HepG2 (cell line): ENCODE data around the gene EPHA10. TPM values are rescaled to one million over a fixed set of nuclear protein-coding genes. Genes with fewer than 3 reads are reported as not detected.

ENCODE experiments used
- ARHGAP35 ChIP-seq: sonication (generic); formaldehyde crosslinking; IDR thresholded peaks from 2 replicates; pipeline ENCODE4 v1.9.0; 2022; ENCODE audit warnings: mild to moderate bottlenecking, inconsistent platforms, moderate library complexity, missing genetic modification reagents, borderline replicate concordance
- BRF2 ChIP-seq: sonication (generic); formaldehyde crosslinking; IDR thresholded peaks from 2 replicates; pipeline ENCODE4 v1.8.1; 2022; ENCODE audit warnings: mild to moderate bottlenecking, missing genetic modification reagents
- IKZF1 ChIP-seq: fragments of 450-650 bp; IDR thresholded peaks from 2 replicates; pipeline ENCODE4 v1.7.1; 2016
- KLF12 ChIP-seq: sonication (generic); formaldehyde crosslinking; IDR thresholded peaks from 2 replicates; pipeline ENCODE4 v1.4.0; 2020; ENCODE audit warnings: missing genetic modification reagents, borderline replicate concordance
- MTA3 ChIP-seq: sonication (generic); formaldehyde crosslinking; IDR thresholded peaks from 2 replicates; pipeline ENCODE4 v1.4.0; 2020; ENCODE audit warnings: missing genetic modification reagents
- MTF1 ChIP-seq: sonication (generic); formaldehyde crosslinking; IDR thresholded peaks from 2 replicates; pipeline ENCODE4 v1.5.0; 2020; ENCODE audit warnings: missing genetic modification reagents
- NFE2L1 ChIP-seq: sonication (generic); formaldehyde crosslinking; IDR thresholded peaks from 2 replicates; pipeline ENCODE4 v1.4.0; 2020; ENCODE audit warnings: missing genetic modification reagents, mild to moderate bottlenecking, borderline replicate concordance
- NFYB ChIP-seq: sonication (generic); formaldehyde crosslinking; IDR thresholded peaks from 2 replicates; pipeline ENCODE4 v1.4.0; 2020; ENCODE audit warnings: missing genetic modification reagents
- ZNF260 ChIP-seq: sonication (generic); formaldehyde crosslinking; IDR thresholded peaks from 2 replicates; pipeline ENCODE4 v1.4.0; 2020; ENCODE audit warnings: missing genetic modification reagents, low read depth, mild to moderate bottlenecking, borderline replicate concordance
- ZNF383 ChIP-seq: sonication (generic); formaldehyde crosslinking; IDR thresholded peaks from 2 replicates; pipeline ENCODE4 v1.4.0; 2020; ENCODE audit warnings: missing genetic modification reagents, mild to moderate bottlenecking, borderline replicate concordance
- ZNF749 ChIP-seq: sonication (generic); formaldehyde crosslinking; IDR thresholded peaks from 2 replicates; pipeline ENCODE4 v1.8.0; 2022; ENCODE audit warnings: mild to moderate bottlenecking, missing genetic modification reagents, moderate library complexity, borderline replicate concordance
- ZNF776 ChIP-seq: sonication (generic); formaldehyde crosslinking; IDR thresholded peaks from 2 replicates; pipeline ENCODE4 v1.4.0; 2020; ENCODE audit warnings: mild to moderate bottlenecking, missing genetic modification reagents
- polyA plus RNA-seq, 8 experiments: library from polyadenylated mRNA; depleted of rRNA in 3 of 8; stranded (reverse) in 7 of 8; unstranded in 1 of 8; fragments of >200 nt; fragmentation: Illumina TruSeq in 4 of 8; extraction: Trizol in 4 of 8; gene quantifications; 2 replicates each; pipeline versions ENCODE4 v1.2.1 to v1.2.3, GENCODE V29; 2011 to 2016; ENCODE audit warnings: low read depth in 4 of 8, missing spikeins in 1 of 8, mixed read lengths in 1 of 8; ENCODE audit not compliant: insufficient read depth in 1 of 8
- total RNA-seq, 5 experiments: library from RNA; depleted of rRNA; stranded (reverse); fragments of >200 nt; fragmentation: Illumina TruSeq; extraction: Trizol; gene quantifications; 2 replicates each; pipeline ENCODE4 v1.2.3, GENCODE V29; 2016; ENCODE audit warnings: low read depth in 1 of 5
- TF ChIP-seq, protein P1 (sequence below): sonication (generic); formaldehyde crosslinking; IDR thresholded peaks from 2 replicates; pipeline ENCODE4 v1.4.0; 2020; ENCODE audit warnings: mild to moderate bottlenecking, missing genetic modification reagents
- TF ChIP-seq, protein P2 (sequence below): sonication (generic); formaldehyde crosslinking; IDR thresholded peaks from 2 replicates; pipeline ENCODE4 v1.4.0; 2020; ENCODE audit warnings: mild to moderate bottlenecking, missing genetic modification reagents
- TF ChIP-seq, protein P3 (sequence below): sonication (generic); formaldehyde crosslinking; IDR thresholded peaks from 2 replicates; pipeline ENCODE4 v1.5.0; 2020; ENCODE audit warnings: missing genetic modification reagents

EPHA10 gene
- total and polyA plus RNA-seq, 2 of the 13 experiments (the other 11 are each of a cell fraction or from before 2014, with no cell fraction given) = 0.11 to 0.58 TPM

DNA sequence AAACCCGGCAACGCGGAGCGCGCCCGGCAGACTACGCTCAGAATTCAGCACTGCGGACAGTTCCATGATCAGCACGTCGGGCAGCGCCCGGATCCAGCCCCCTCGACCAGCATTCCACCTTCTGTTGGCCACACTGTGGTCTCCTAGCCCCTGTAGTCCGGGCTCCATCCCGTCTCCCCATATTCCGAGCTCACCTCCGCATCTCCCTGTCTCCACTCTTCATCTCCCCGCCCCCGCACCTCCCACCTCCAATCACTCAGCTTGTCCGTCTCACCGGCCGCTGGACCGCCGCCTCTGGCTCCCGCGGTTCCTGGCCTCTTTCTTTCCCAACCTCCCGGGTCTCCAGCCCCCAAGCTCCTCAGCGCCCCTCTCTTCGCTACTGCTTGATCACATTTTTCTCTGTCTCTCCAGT lies 500 bp downstream of the EPHA10 start (continued):
- TF ChIP-seq ZNF260 (CRISPR knock-in tag) (no peak), NFYB (CRISPR knock-in tag) (peak; percentile 70), MTA3 (CRISPR knock-in tag) (peak; percentile 97), ARHGAP35 (CRISPR knock-in tag) (peak; percentile 99), MTF1 (CRISPR knock-in tag) (peak; percentile 98), ZNF749 (peak; percentile 98), NFE2L1 (CRISPR knock-in tag) (peak; percentile 77), ZNF776 (peak; percentile 98), IKZF1 (no peak), KLF12 (CRISPR knock-in tag) (peak; percentile 99), BRF2 (CRISPR knock-in tag) (no peak), ZNF383 (CRISPR knock-in tag) (no peak)
- TF ChIP-seq, protein P1, sequence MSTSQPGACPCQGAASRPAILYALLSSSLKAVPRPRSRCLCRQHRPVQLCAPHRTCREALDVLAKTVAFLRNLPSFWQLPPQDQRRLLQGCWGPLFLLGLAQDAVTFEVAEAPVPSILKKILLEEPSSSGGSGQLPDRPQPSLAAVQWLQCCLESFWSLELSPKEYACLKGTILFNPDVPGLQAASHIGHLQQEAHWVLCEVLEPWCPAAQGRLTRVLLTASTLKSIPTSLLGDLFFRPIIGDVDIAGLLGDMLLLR (CRISPR knock-in tag) = peak; percentile 99
- TF ChIP-seq, protein P2, sequence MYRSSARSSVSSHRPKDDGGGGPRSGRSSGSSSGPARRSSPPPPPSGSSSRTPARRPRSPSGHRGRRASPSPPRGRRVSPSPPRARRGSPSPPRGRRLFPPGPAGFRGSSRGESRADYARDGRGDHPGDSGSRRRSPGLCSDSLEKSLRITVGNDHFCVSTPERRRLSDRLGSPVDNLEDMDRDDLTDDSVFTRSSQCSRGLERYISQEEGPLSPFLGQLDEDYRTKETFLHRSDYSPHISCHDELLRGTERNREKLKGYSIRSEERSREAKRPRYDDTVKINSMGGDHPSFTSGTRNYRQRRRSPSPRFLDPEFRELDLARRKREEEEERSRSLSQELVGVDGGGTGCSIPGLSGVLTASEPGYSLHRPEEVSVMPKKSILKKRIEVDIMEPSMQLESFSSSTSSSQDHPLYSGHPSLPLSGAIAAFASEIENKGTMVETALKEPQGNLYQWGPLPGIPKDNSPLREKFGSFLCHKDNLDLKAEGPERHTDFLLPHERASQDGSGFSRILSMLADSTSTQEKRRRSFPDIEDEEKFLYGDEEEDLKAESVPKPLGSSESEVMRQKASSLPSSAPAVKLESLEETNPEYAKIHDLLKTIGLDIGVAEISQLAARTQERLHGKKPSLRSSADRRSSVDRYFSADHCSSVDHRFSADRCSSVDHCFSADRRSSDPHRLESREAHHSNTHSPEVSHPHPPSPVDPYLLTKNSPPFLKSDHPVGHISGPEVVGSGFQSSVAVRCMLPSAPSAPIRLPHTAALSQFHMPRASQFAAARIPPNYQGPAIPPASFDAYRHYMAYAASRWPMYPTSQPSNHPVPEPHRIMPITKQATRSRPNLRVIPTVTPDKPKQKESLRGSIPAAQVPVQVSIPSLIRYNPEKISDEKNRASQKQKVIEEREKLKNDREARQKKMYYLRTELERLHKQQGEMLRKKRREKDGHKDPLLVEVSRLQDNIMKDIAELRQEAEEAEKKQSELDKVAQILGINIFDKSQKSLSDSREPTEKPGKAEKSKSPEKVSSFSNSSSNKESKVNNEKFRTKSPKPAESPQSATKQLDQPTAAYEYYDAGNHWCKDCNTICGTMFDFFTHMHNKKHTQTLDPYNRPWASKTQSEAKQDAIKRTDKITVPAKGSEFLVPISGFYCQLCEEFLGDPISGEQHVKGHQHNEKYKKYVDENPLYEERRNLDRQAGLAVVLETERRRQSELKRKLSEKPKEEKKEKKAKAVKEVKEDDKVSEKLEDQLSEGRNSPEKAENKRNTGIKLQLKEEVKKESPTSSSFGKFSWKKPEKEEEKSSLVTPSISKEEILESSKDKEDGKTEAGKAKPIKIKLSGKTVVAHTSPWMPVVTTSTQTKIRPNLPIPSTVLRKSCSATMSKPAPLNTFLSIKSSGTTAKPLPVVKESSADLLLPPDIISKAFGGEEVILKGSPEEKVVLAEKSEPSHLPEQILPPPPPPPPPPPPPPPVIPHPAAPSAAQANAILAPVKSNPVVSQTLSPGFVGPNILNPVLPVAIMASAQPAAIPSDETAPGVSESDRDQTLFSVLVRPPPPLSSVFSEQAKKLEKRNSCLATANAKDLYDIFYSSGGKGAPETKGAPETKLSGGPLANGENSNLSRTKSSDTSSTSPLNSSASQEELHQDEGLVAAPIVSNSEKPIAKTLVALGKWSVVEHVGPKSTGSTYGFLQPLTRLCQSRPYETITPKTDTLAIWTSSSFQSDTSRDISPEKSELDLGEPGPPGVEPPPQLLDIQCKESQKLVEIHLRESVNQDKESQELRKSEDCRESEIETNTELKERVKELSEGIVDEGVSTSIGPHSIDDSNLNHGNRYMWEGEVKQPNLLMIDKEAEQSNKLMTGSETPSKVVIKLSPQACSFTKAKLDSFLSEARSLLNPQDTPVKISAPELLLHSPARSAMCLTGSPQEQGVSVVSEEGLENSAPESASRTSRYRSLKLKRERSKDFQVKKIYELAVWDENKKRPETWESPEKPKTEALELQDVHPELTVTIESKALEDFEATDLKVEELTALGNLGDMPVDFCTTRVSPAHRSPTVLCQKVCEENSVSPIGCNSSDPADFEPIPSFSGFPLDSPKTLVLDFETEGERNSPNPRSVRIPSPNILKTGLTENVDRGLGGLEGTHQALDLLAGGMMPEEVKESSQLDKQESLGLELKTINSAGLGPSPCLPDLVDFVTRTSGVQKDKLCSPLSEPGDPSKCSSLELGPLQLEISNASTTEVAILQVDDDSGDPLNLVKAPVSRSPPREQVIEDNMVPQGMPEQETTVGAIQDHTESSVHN (CRISPR knock-in tag) = peak; percentile 68; the same call in 1 of the 2 replicates
- TF ChIP-seq, protein P3, sequence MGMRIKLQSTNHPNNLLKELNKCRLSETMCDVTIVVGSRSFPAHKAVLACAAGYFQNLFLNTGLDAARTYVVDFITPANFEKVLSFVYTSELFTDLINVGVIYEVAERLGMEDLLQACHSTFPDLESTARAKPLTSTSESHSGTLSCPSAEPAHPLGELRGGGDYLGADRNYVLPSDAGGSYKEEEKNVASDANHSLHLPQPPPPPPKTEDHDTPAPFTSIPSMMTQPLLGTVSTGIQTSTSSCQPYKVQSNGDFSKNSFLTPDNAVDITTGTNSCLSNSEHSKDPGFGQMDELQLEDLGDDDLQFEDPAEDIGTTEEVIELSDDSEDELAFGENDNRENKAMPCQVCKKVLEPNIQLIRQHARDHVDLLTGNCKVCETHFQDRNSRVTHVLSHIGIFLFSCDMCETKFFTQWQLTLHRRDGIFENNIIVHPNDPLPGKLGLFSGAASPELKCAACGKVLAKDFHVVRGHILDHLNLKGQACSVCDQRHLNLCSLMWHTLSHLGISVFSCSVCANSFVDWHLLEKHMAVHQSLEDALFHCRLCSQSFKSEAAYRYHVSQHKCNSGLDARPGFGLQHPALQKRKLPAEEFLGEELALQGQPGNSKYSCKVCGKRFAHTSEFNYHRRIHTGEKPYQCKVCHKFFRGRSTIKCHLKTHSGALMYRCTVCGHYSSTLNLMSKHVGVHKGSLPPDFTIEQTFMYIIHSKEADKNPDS (CRISPR knock-in tag) = peak; percentile 95
